Mesothelial cell of epicardium (in vitro differentiated cells): ENCODE results near the gene MAP4K1. TPM values are rescaled to one million over a fixed set of nuclear protein-coding genes. Genes with fewer than 3 reads are reported as not detected.

Experiments
- DNase-seq, 2 experiments: peaks; one replicate each; pipeline ENCODE4 v3.0.0; 2021; ENCODE audit warnings: low spot score in 2 of 2; ENCODE audit not compliant: unreplicated experiment in 2 of 2
- H3K27ac Mint-ChIP-seq: 2 replicates; pipeline ENCODE4 v1.8.0; 2021; ENCODE audit warnings: mixed read lengths
- H3K27me3 Mint-ChIP-seq: 2 replicates; pipeline ENCODE4 v1.8.0; 2021; ENCODE audit warnings: low read depth, mixed read lengths
- H3K36me3 Mint-ChIP-seq: 2 replicates; pipeline ENCODE4 v1.8.0; 2021; ENCODE audit warnings: mixed read lengths
- H3K4me1 Mint-ChIP-seq: 2 replicates; pipeline ENCODE4 v1.8.0; 2021; ENCODE audit warnings: mixed read lengths
- H3K4me3 Mint-ChIP-seq: 2 replicates; pipeline ENCODE4 v1.8.0; 2021; ENCODE audit warnings: mild to moderate bottlenecking, moderate library complexity, mixed read lengths
- H3K9me3 Mint-ChIP-seq: 2 replicates; pipeline ENCODE4 v1.8.0; 2021; ENCODE audit warnings: mixed read lengths
- CTCF ChIP-seq: fragments of 200-600 bp; sonication (generic); IDR thresholded peaks from one replicate; pipeline ENCODE4 v1.5.0; 2021; ENCODE audit warnings: antibody characterized with exemption; ENCODE audit not compliant: unreplicated experiment
- total RNA-seq: library from RNA; stranded (reverse); gene quantifications from 3 replicates; pipeline ENCODE4 v1.2.1, GENCODE V29; 2021

MAP4K1 gene
- total RNA-seq: 3.9 to 5.6 TPM (median 4.9 TPM) in 3 replicates

DNA sequence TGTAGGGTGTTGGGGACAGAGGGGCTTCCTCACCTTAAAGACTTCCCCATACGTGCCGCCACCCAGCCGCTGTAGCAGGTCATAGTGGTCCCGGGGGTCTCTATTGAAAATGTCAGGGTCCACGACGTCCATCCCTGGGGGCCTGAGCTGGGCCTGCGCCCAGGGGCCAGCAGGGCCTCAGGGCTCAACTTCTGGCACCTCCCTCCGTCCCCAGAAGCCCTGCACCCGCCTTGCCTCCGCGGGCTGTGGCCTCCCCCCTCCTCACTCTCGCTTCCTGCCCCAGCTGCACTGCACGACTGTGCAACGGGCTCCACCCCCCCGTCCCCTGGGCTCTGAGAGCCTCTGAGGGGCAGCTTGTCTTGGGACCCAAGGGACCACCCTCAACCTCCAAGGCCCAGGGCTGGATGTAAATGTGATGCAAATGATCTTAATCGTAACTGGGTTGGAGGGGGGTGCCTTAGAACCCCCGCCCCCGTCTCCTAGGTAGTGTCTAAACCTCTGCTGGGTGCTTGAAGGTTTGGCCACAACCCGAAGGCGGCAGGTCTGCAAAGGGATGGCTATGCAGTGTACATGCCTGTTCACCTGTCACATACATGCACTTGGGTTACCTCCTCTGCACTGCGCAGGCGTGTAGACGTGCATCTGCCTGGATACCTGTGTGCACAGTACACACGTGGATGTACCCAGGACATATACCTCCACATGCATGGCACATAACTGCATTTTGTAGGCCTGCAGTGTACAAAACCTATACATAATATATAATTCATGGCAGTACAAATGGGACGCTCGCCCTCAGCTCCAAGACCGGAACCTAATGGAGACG lies at the start of gene MAP4K1:
MAP4K1 (minus strand) TSS at position 190 of the 826 bp plus-strand sequence; CDS start at position 132, 58 bp downstream.
- DNase-seq: no peak
- peaks cover 22% of the 10 kb centered on the region for H3K4me1 Mint-ChIP-seq
- H3K9me3 Mint-ChIP-seq: no peaks in the 10 kb centered on the region
- no peak for TF ChIP-seq CTCF
- peaks cover 8% of the 10 kb centered on the region for H3K36me3 Mint-ChIP-seq
- no peaks in the 10 kb centered on the region for H3K27me3 Mint-ChIP-seq
- H3K4me3 Mint-ChIP-seq: peak within 1 kb of the TSS; percentile 96
- H3K27ac Mint-ChIP-seq: peak within 1 kb of the TSS; percentile 98

DNA sequence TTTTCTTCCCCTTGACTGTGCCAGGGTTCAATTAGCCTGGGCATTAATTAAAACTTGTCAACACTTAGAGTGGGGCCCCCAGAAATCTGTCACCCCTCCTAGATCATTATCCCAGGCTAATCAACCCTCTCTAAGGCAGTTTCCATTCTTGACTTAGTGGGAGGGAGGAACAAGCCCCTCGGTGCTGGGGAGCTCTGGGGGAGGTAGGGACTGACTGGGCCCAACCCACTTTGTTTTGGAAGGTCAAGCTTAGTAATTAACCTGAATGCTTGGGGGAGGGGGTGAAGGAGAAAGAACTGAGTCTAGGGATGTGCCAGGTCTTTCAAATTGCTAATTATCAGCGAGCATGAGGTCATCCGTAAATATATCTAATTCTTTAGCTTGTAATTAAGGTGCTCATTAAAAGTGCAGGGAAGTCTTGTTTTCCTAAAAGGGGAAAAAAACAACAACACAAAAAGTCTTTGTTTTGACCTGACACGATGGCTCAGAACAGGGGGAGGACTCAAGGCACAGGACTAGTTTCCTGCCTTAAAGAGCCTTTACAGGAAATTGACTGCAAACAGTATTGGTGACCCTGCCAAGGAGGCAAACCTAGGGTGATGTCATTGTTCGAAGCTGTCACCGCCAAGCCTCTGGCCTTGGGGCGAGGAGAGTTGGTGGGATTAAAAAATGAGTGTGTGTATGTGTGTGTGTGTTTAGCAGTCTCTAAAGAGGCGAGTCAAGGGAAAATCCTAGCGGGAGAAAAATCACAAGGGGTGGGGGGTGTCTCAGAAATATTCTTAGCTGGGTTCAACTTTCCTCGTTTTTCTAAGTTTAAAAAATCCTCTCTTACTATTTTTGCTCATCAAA lies 49.1 kb upstream of the MAP4K1 start:
- Mint-ChIP-seq H3K27me3 (no peaks in the 10 kb centered on the region), H3K4me3 (peak overlapping the region; percentile 5), H3K9me3 (no peaks in the 10 kb centered on the region), H3K36me3 (peaks cover 2% of the 10 kb centered on the region), H3K4me1 (peaks cover 96% of the 10 kb centered on the region), H3K27ac (peak overlapping the region; percentile 98)
- TF ChIP-seq CTCF: no peak
- no peak for DNase-seq

- H3K4me3 Mint-ChIP-seq: peak overlapping the region; percentile 1
- peak in 1 of 2 experiments; percentile 64 for DNase-seq
- peak overlapping the region; percentile 98 for H3K27ac Mint-ChIP-seq
- TF ChIP-seq CTCF: no peak
- H3K36me3 Mint-ChIP-seq: peaks cover 2% of the 10 kb centered on the region
- H3K27me3 Mint-ChIP-seq: no peaks in the 10 kb centered on the region
- H3K9me3 Mint-ChIP-seq: no peaks in the 10 kb centered on the region
- H3K4me1 Mint-ChIP-seq: peaks cover 94% of the 10 kb centered on the region
Observed at GRCh38 chr19:38665950-38666662, 48.4 kb upstream of the MAP4K1 start.

DNA sequence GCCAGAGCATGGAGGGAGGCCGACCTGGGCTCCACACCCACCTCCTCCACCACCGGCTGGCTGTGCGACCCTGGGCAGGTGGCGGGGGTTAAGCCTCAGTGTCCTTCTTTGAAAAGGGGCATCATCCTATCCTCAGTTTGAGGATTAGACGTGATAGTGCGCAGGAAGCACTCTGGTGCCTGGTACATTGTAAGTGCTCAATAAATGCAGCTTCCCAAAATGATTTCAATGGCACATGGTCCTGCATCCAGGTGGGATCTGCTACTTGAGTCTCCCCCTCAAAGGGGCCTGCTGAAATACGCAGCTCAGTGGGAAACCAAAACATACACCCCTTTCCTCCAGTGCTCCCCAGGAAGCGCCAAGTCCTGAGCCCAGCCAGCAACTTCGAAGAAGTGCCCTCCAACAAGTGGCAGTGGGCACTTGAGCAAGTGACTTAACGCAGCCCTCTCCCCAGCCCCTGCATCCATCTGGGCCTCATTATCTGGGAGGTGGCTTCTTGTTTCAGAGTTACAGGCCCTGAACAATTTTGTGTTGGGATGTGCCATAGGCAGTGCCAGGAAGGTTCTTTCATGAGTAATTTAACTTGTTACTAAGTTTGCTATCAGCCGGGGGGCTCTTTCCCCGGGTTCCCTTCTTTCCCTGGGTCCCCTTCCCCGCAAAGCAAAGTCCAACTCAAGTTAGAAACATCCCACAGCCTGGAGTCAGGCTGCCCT lies 47.6 kb upstream of the MAP4K1 start:
- H3K36me3 Mint-ChIP-seq: peaks cover 4% of the 10 kb centered on the region
- no peak for TF ChIP-seq CTCF
- no peaks in the 10 kb centered on the region for H3K9me3 Mint-ChIP-seq
- H3K4me1 Mint-ChIP-seq: peaks cover 97% of the 10 kb centered on the region
- H3K4me3 Mint-ChIP-seq: peak overlapping the region; percentile 1
- no peaks in the 10 kb centered on the region for H3K27me3 Mint-ChIP-seq
- no peak for DNase-seq
- H3K27ac Mint-ChIP-seq: peak overlapping the region; percentile 98
